ENCODE results near the gene GPT2.

The GPT2 gene

DNA sequence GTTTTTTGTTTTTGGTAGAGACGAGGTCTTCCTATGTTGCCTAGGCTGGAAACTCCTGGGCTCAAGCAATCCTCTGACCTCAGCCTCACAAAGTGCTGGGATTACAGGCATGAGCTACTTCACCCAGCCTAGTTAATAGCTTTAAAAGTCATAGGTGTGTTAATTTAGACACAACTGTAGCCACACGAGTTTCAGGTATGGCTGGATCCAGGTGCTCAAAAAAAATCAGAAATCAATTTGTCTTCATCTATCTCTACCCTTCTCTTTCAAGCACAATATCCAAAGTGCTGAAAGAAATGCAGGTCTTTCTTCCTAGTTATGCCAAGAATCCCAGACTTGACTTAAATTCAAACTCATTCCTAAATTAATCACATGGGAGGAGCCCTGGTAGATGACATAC lies 29.3 kb upstream of the GPT2 start (continued):
- TF ChIP-seq ESRRG (CRISPR knock-in tag; IDR thresholded peaks at IDR 0.05) = no peak
- TF ChIP-seq, protein P1, sequence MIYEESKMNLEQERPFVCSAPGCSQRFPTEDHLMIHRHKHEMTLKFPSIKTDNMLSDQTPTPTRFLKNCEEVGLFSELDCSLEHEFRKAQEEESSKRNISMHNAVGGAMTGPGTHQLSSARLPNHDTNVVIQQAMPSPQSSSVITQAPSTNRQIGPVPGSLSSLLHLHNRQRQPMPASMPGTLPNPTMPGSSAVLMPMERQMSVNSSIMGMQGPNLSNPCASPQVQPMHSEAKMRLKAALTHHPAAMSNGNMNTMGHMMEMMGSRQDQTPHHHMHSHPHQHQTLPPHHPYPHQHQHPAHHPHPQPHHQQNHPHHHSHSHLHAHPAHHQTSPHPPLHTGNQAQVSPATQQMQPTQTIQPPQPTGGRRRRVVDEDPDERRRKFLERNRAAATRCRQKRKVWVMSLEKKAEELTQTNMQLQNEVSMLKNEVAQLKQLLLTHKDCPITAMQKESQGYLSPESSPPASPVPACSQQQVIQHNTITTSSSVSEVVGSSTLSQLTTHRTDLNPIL (CRISPR knock-in tag; IDR thresholded peaks at IDR 0.05; ENCODE audit: low read depth) = no peak
- TF ChIP-seq, protein P2, sequence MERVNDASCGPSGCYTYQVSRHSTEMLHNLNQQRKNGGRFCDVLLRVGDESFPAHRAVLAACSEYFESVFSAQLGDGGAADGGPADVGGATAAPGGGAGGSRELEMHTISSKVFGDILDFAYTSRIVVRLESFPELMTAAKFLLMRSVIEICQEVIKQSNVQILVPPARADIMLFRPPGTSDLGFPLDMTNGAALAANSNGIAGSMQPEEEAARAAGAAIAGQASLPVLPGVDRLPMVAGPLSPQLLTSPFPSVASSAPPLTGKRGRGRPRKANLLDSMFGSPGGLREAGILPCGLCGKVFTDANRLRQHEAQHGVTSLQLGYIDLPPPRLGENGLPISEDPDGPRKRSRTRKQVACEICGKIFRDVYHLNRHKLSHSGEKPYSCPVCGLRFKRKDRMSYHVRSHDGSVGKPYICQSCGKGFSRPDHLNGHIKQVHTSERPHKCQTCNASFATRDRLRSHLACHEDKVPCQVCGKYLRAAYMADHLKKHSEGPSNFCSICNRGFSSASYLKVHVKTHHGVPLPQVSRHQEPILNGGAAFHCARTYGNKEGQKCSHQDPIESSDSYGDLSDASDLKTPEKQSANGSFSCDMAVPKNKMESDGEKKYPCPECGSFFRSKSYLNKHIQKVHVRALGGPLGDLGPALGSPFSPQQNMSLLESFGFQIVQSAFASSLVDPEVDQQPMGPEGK (CRISPR knock-in tag; IDR thresholded peaks at IDR 0.05; ENCODE audit: borderline replicate concordance) = no peak
- TF ChIP-seq ARNTL (CRISPR knock-in tag; IDR thresholded peaks at IDR 0.05; ENCODE audit: borderline replicate concordance, low read depth) = no peak
- TF ChIP-seq RARB (CRISPR knock-in tag; IDR thresholded peaks at IDR 0.05) = no peak

DNA sequence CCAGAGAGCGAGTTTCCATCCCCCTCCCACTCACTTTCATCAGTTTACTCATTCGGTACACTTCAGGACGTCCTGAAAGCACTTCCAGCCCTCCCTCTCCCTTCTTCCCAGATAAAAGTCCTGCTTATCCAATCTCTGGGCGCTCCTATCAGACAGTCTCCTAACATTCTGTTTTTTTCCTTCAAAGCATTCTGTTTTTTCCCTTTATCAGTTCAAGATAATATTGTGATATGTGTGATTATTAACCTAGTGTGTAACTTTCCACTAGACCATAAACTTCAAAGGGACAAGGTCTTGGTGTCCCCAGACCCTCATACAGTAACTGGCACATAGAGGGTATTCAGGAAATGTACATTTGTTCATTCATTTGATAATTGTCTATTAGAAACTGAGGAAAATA lies 28.8 kb upstream of the GPT2 start:
- no peak for ATAC-seq
- TF ChIP-seq PPARA (CRISPR knock-in tag; IDR thresholded peaks at IDR 0.05; ENCODE audit: borderline replicate concordance) = no peak
- TF ChIP-seq, protein P3, sequence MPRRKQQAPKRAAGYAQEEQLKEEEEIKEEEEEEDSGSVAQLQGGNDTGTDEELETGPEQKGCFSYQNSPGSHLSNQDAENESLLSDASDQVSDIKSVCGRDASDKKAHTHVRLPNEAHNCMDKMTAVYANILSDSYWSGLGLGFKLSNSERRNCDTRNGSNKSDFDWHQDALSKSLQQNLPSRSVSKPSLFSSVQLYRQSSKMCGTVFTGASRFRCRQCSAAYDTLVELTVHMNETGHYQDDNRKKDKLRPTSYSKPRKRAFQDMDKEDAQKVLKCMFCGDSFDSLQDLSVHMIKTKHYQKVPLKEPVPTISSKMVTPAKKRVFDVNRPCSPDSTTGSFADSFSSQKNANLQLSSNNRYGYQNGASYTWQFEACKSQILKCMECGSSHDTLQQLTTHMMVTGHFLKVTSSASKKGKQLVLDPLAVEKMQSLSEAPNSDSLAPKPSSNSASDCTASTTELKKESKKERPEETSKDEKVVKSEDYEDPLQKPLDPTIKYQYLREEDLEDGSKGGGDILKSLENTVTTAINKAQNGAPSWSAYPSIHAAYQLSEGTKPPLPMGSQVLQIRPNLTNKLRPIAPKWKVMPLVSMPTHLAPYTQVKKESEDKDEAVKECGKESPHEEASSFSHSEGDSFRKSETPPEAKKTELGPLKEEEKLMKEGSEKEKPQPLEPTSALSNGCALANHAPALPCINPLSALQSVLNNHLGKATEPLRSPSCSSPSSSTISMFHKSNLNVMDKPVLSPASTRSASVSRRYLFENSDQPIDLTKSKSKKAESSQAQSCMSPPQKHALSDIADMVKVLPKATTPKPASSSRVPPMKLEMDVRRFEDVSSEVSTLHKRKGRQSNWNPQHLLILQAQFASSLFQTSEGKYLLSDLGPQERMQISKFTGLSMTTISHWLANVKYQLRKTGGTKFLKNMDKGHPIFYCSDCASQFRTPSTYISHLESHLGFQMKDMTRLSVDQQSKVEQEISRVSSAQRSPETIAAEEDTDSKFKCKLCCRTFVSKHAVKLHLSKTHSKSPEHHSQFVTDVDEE (CRISPR knock-in tag; IDR thresholded peaks at IDR 0.05) = no peak
- TF ChIP-seq ZNF565 (CRISPR knock-in tag; conservative IDR thresholded peaks at IDR 0.05; ENCODE audit: low read depth) = no peak
- TF ChIP-seq ISL1 (CRISPR knock-in tag; IDR thresholded peaks at IDR 0.05) = no peak
- no peak for TF ChIP-seq ZFP3 (CRISPR knock-in tag; IDR thresholded peaks at IDR 0.05)
- TF ChIP-seq SNAI2 (CRISPR knock-in tag; IDR thresholded peaks at IDR 0.05) = no peak
- no peak for TF ChIP-seq OSR1 (CRISPR knock-in tag; IDR thresholded peaks at IDR 0.05)
- TF ChIP-seq, protein P4, sequence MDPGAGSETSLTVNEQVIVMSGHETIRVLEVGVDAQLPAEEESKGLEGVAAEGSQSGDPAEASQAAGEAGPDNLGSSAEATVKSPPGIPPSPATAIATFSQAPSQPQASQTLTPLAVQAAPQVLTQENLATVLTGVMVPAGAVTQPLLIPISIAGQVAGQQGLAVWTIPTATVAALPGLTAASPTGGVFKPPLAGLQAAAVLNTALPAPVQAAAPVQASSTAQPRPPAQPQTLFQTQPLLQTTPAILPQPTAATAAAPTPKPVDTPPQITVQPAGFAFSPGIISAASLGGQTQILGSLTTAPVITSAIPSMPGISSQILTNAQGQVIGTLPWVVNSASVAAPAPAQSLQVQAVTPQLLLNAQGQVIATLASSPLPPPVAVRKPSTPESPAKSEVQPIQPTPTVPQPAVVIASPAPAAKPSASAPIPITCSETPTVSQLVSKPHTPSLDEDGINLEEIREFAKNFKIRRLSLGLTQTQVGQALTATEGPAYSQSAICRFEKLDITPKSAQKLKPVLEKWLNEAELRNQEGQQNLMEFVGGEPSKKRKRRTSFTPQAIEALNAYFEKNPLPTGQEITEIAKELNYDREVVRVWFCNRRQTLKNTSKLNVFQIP (CRISPR knock-in tag; IDR thresholded peaks at IDR 0.05; ENCODE audit: borderline replicate concordance, low read depth) = no peak
- TF ChIP-seq ZFP30 (CRISPR knock-in tag; IDR thresholded peaks at IDR 0.05) = no peak
- TF ChIP-seq BACH2 (CRISPR knock-in tag; IDR thresholded peaks at IDR 0.05; ENCODE audit: borderline replicate concordance) = no peak
- no peak for TF ChIP-seq ARNTL (CRISPR knock-in tag; IDR thresholded peaks at IDR 0.05; ENCODE audit: borderline replicate concordance, low read depth)
- no peak for TF ChIP-seq RARB (CRISPR knock-in tag; IDR thresholded peaks at IDR 0.05)
- no peak for TF ChIP-seq TOX (CRISPR knock-in tag; IDR thresholded peaks at IDR 0.05; ENCODE audit: borderline replicate concordance)
- TF ChIP-seq ZNF8 (CRISPR knock-in tag; IDR thresholded peaks at IDR 0.05) = no peak
- no peak for TF ChIP-seq GLIS3 (CRISPR knock-in tag; IDR thresholded peaks at IDR 0.05)
- no peak for TF ChIP-seq CSDC2 (CRISPR knock-in tag; IDR thresholded peaks at IDR 0.05)
- TF ChIP-seq, protein P5, sequence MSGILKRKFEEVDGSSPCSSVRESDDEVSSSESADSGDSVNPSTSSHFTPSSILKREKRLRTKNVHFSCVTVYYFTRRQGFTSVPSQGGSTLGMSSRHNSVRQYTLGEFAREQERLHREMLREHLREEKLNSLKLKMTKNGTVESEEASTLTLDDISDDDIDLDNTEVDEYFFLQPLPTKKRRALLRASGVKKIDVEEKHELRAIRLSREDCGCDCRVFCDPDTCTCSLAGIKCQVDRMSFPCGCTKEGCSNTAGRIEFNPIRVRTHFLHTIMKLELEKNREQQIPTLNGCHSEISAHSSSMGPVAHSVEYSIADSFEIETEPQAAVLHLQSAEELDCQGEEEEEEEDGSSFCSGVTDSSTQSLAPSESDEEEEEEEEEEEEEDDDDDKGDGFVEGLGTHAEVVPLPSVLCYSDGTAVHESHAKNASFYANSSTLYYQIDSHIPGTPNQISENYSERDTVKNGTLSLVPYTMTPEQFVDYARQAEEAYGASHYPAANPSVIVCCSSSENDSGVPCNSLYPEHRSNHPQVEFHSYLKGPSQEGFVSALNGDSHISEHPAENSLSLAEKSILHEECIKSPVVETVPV (CRISPR knock-in tag; IDR thresholded peaks at IDR 0.05) = no peak
- no peak for TF ChIP-seq ESRRG (CRISPR knock-in tag; IDR thresholded peaks at IDR 0.05)
- TF ChIP-seq ZC3H10 (CRISPR knock-in tag; IDR thresholded peaks at IDR 0.05) = no peak
- TF ChIP-seq ZNF70 (CRISPR knock-in tag; IDR thresholded peaks at IDR 0.05) = no peak

DNA sequence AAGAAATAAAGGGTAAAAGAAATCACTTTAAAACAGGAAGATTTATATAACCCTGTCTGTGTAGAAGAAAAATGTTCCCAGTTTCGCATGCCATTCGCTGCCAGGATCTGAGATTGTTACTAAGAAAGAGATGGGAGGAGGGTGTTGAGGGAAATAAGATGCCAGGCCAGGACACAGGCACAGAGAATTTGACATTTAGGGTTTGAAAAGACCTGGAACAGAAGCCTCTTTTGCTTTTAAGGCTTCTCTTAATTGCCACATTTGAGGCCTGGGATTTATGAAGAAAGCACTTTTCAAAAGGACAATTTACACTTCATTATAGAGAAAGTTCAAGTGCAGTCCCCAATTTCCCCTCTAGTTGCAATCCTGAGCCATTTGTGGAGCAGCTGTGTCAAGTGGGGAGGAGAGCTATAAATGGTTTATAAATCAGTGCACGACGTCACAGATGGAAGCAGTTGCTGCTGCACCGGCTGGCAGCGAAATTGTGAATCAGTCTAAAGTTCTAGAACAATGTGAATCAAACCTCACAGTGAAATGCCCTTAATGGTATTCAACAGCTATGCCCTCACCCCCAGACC lies 26.7 kb upstream of the GPT2 start:
- ATAC-seq = peak; percentile 78
- TF ChIP-seq SNAI2 (CRISPR knock-in tag; IDR thresholded peaks at IDR 0.05) (no peak), ZC3H10 (CRISPR knock-in tag; IDR thresholded peaks at IDR 0.05) (no peak), ZNF565 (CRISPR knock-in tag; conservative IDR thresholded peaks at IDR 0.05; ENCODE audit: low read depth) (no peak), TCF4 (CRISPR knock-in tag; IDR thresholded peaks at IDR 0.05; ENCODE audit: borderline replicate concordance) (no peak), RARB (CRISPR knock-in tag; IDR thresholded peaks at IDR 0.05) (no peak), ARNTL (CRISPR knock-in tag; IDR thresholded peaks at IDR 0.05; ENCODE audit: borderline replicate concordance, low read depth) (no peak), OSR1 (CRISPR knock-in tag; IDR thresholded peaks at IDR 0.05) (no peak), ESRRG (CRISPR knock-in tag; IDR thresholded peaks at IDR 0.05) (no peak)
- TF ChIP-seq, protein P5 (CRISPR knock-in tag; IDR thresholded peaks at IDR 0.05) = no peak
- TF ChIP-seq, protein P1 (CRISPR knock-in tag; IDR thresholded peaks at IDR 0.05; ENCODE audit: low read depth) = no peak
